COLO829 (cell line): ENCODE data around the gene CLINT1.

Experiments
- DNase-seq: peaks from one replicate; pipeline ENCODE4 v3.0.0; 2012; ENCODE audit warnings: low spot score

CLINT1 gene

GRCh38 chr5:157820593-157821252 is 38.2 kb downstream of the CLINT1 start:
- DNase-seq = peak; percentile 2

- DNase-seq = peak; percentile 43
Measured at GRCh38 chr5:157819502-157820115, 39.3 kb downstream of the CLINT1 start.

- DNase-seq = no peak
Measured at GRCh38 chr5:157818368-157818767, 40.6 kb downstream of the CLINT1 start.

- no peak for DNase-seq
Measured at GRCh38 chr5:157817928-157818327, 41.0 kb downstream of the CLINT1 start.

- DNase-seq = no peak
Measured at GRCh38 chr5:157817387-157817702, 41.6 kb downstream of the CLINT1 start.

- DNase-seq = peak; percentile 6
Measured at GRCh38 chr5:157816682-157817386, 42.1 kb downstream of the CLINT1 start.

- no peak for DNase-seq
Measured at GRCh38 chr5:157812086-157812485, 46.9 kb downstream of the CLINT1 start.

GRCh38 chr5:157808043-157808442 is 50.9 kb downstream of the CLINT1 start:
- no peak for DNase-seq

DNA sequence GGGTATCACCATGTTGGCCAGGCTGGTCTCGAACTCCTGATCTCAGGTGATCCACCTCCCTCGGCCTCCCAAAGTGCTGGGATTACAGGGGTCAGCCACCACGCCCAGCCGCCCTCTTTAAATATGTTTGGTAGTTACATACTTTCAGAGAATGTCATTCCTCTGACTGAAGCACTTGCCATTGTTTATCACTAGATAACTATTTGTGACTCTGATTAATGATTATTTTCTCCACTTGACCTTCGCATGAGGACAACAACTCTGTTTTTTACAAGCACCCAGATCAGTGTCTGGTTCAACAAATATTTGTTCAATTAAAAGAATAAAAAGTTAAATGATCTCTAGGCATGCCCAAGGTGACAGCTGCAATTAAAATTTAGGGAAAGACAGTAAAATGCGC is 56.2 kb downstream of the CLINT1 start:
- no peak for DNase-seq

GRCh38 chr5:157800137-157800536 is 58.8 kb downstream of the CLINT1 start:
- DNase-seq = no peak

DNA sequence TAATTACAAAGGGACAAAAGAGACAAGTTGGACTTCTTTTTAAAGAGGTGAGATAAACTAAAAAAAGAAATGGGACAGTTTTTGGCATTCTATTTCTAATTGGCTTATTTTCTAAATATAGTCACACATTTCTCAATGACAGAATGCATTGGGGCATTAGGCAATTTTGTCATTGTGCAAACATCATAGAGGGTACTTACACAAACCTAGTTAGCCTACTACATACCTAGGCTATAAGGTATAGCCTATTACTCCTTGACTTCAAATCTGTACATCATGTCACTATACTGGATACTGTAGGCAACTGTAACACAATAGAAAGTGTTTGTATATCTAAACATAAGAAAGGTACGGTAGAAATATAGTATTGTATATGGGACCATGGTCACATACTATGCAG is 59.4 kb downstream of the CLINT1 start:
- DNase-seq = no peak

DNA sequence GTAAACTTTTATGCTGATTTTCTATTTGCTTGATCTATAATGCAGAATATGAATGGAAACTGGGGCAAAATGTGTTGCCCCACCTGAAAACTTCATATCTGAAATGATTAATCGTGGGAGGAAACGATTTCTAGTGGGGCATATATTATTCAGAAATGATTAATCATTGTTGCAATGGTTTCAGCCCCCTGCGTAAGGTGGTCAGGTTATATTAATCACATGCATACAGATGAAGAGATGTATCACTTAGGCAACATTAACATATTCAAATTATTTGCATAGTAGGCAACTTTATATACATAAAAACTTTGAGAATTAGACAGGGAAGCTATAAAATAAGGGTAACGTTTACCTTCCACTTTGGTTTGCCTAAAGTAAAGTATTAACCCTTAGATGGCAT is 65.6 kb downstream of the CLINT1 start:
- no peak for DNase-seq

DNA sequence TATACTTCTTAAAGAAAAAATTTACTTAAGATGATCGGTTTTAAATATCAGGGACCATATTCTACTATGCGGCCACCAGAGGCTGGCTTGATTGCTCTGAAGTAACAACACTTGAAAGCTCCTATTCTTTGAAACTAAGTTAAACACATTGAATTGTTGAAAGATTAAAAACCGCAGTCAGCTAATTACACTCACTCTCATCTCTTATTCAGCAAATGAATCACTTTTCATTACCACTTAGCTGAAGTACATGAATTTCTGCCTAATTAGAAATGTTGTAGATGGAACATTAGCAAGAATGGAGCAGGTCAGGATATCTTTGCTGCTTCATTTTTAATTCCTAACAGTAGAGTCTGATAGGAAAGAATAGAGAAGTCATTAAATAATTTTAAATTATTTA is 73.1 kb downstream of the CLINT1 start:
- DNase-seq = no peak

DNA sequence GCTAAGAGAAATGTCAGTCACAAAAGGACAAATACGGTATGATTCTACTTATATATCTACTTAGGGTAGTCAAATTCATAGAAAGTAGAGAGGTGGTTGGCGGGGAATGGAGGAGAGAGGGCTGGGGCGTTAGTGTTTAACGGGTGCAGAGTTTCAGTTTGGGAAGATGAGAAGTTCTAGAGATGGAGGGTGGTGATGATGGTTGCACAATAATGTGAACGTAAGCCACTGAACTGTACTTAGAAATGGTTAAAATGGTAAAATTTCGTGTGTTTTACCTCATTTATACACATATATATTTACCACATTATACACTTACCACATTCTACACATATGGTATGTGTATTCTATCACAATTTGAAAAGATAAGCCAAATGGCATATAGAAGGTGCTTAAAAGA is 79.7 kb downstream of the CLINT1 start:
- no peak for DNase-seq

DNA sequence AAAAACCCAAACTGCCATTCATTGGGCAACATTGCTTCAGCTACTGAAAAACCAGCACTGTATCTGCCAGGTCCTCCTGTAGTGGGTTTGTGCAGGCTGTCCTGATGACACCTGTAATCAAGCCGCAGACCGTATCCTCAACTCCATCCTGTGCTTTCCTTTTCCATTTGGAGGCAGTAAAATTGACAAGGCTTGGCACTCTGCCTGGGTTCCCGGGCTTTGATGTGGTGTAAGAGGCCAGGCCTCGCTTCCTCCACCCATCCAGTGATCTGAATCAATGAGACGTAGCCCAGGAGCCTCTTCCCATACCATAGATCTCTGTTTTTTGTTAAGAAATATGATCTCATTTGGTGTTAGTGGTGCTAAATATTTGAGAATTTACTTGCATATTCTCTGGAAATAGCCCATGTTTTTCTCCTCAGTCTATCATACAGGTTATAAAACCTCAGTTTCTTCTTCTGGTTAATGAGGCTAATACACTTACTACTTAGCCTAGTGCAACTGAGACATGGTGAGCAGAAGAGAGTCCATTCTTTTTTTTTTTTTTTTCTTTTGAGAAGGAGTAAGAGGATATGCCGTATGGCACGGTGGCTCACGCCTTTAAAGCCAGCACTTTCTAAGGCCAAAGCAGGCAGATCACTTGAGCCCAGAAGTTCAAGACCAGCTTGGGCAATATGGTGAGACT is 80.7 kb downstream of the CLINT1 start:
- peak; percentile 48 for DNase-seq

- no peak for DNase-seq
Measured at GRCh38 chr5:157772127-157772526, 86.8 kb downstream of the CLINT1 start.

DNA sequence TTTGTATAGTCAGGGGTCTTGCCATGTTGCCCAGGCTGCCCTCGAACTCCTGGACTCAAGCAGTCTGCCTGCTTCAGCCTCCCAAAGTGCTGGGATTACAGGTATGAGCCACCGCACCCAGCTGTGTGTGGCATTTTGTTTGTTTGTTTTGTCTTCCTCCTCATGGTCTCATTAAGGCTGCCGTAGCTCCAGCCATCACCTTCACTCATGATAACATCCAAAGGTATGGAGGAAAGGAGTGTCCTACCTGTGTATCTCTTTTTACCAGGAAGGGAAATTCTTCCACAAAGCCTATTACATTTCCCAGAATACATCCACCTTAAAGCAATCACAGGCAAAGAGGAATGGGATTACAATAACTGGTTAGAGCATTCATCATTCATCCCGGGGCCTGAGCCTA is 88.3 kb downstream of the CLINT1 start:
- no peak for DNase-seq

- no peak for DNase-seq
Measured at GRCh38 chr5:157767689-157768088, 91.3 kb downstream of the CLINT1 start.

DNA sequence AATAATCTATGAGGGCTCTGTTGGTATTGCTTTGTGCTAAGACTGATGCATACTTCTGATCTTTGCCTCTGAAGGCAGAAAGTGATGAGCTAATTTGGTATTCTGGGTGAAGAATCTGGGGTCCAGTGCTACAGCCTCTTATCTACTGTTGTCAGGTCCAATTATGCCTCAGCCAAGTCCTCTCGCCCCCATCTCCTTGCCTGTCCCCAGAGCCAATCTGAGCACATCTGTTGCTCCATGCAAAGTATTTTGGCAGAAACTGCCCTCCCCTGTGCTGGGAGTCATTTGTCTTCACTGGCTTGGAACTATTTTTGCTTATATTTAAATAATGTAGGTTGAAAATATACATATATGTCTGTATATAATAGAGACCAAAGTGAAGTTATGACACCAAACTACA is 92.0 kb downstream of the CLINT1 start:
- DNase-seq = no peak

- DNase-seq = no peak
Measured at GRCh38 chr5:157766442-157766841, 92.5 kb downstream of the CLINT1 start.

DNA sequence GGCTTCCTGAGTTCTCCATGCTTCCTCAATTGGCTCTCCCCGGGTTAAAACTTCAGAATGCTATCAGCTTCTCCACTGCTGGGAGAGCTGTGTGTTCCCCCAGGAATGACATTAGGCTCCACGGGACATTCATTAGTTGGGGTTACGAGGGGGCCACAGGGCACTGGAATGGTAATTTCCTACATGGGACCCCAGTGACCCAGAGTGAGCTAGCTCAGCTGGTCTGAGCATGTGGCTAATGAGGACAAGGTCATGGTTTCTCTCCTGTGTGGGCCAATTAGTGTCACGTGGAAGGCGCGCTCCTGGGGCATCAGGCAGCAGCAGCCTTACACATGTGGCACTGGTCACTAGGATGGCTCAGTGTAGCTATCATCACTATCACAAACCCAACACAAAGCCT is 94.4 kb downstream of the CLINT1 start:
- DNase-seq = no peak

DNA sequence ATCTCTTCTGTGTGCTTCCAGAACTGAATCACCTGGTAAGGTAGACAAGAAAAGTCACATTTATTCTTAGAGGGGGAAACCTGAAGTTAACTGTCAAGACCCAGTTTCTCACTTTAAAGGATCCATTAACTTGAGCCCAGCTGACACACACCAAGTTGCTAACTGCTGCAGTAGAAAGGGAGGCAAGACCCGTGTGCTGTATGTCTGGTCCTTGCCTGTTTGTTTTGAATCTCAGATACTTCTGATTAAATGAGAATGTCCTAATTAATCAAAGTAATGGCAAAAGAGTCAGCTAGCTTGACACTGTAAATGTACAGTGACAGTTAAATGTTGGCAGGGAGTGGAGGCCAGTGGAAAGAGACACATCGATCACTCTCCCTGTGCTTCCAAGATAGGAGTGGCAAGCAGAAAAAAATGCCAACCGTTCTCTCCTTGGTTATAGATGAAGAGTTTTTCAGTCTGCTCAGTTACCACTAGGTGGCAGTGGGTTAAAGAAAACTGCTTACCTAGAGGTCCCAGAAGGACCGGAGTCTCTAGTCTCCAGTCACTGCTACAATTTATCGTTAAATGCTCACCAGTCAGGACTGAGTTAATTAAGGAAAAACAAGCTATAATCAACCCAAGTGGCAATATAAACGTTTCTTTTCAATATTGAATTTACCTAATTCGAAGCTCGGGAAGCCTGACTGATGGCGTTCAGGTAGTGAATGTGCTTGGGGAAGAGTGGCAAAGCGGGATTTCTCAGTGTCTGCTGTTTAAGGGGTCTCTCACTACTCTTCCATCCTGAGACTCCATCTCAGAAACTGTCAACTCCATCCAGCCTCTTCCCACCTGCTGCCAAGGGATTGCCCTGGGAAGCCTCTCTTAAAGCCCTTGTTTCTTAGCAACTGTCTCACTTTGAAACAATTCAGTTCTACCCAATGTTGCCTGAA is 97.0 kb downstream of the CLINT1 start:
- peak; percentile 49 for DNase-seq
